Raji (cell line): ENCODE results near the gene IMP3.

ENCODE experiments used
- POLR2A ChIP-seq: IDR thresholded peaks from 2 replicates; pipeline ENCODE4 v1.6.1; 2011; ENCODE audit warnings: low read depth, low read length, control low read depth; ENCODE audit not compliant: insufficient read depth

The IMP3 gene

DNA sequence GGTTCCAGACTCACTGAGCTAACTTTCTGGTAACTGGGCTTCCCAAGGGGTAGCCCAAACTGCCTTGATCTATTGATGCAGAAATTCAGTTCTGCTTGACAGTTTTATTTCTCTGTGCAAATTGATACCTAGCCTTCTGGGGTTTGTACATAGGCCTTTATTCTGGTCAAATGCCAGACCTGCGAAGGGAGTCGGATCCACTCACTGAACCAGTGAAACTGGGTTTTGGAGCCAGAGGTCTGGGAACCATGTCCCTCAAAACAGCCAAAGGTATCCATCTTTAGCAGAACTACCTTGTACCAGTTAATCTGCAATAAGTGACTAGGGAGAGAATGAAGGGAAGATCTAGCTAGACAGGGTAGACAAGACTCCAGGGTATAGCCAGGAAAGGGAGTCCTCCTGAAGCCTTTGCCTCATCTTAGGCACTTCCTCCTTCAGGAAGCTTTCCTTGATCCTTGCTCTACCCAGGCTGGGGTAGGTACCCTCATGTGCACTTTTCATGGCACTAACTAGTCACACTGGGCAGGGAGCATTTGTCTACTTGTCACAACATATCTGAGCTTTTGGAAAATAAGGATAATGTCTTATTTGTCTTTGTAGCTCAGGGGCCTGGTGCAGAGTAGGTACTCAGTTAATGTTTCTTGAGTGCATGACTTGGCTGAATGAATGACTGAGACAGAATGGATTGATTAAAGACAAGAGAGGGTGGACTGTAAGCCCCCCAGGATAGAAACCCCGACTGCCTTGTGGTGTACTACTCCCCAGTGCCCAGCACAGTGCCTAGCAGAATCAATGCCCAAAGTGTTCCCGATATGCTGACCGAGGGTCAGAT is 6.3 kb upstream of the IMP3 start:
- TF ChIP-seq POLR2A: no peak

DNA sequence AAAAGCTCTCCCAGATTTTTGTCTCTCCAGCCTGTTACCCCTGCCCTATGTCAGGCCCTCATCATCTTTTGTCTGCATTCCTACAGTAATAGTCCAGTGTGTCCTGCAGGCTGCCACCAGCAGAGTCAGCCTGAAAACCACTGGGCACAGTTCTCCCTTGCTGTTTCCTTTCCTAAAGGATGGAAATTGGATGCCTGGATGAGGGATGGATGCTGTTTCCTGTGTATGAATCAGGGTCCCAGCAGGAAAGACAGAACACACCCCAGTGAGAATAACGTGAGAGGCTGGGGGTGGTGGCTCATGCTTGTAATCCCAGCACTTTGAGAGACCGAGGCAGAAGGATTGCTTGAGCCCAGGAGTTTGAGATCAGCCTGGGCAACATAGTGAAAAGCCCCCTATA is 4.4 kb upstream of the IMP3 start:
- no peak for TF ChIP-seq POLR2A

DNA sequence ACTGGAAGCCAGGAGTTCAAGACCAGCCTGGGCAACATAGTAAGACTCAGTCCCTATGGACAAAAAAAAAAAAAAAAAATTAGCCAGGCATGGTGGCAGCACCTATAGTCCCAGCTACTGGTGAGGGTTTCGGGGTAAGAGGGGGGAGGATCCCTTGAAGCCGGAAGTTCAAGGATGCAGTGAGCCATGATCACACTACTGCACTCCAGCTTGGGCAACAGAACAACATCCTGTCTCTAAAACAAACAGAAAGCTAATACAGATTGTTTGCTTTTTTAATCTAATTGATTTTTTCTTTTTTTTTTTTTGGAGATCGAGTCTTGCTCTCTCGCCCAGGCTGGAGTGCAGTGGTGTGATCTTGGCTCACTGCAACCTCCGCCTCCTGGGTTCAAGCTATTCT is 1.6 kb upstream of the IMP3 start:
- no peak for TF ChIP-seq POLR2A

DNA sequence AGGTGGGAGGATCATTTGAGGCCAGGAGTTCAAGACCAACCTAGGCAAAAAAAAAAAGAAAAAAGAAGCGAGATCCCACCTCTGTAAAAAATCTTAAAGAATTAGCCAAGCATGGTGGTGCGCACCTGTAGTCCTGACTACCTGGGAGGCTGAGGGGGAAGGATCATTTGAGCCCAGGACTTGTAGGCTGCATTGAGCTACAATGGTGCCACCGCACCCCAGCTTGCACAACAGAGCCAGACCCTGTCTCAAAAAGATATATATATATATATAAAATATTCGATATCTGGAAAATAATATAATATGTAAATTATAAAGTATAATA is 1.1 kb upstream of the IMP3 start:
- TF ChIP-seq POLR2A: no peak

DNA sequence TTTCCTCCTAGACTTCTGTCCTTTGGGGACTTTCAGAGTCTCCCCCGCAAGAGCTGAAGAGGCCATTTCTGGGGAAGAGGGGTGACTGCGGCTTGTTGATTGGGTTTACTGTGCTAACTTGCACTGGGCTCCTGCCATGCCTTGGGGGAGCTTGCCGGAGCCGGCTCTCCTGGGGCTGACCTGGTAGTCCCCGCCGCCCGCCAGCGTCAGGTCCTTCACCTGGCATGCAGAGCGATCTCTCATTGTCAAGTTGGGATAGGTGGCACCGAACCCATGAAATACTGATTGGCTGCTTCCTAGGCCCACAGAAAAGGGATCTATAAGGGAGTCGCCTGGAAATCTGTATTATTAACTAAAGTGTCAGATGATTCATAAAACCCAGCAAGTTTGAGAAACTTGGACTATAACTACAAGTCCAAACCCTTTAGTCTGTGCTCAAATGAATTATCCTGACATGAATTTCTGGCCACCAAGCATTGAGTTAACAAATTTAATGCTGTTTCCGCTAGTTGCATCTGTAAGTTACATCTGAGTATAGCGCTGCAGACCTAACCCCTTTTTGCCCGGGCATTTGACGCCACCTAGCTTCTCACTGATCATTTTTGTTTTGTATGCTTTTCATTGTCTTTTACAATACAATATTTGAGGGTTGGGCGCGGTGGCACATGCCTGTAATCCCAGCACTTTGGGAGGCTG is 607 bp upstream of the IMP3 start:
- TF ChIP-seq POLR2A: no peak

DNA sequence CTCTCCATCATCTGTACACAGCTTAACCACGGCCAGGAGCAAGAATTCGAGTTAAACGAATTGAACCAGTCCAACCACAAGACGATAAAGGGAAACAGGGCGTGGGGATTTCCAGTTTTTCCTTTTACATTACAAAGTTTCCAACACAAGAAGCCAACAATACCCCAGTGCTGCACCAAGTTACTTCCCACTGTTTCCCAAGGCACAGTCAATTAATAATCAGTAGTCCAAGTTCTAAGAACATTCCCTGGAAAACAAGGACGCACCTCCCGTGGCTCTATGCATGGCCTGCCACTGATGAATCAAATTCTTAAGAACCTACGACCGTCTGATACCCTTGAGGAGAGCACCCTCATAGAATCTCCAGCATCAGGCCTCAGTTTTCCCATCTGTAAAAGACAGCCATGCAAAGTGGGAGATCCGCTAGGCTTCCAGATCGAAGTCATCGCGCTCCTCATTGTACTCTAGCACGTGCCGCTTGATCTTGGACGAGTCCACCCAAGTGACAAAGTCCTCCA is 774 bp downstream of the IMP3 start:
- TF ChIP-seq POLR2A: no peak

DNA sequence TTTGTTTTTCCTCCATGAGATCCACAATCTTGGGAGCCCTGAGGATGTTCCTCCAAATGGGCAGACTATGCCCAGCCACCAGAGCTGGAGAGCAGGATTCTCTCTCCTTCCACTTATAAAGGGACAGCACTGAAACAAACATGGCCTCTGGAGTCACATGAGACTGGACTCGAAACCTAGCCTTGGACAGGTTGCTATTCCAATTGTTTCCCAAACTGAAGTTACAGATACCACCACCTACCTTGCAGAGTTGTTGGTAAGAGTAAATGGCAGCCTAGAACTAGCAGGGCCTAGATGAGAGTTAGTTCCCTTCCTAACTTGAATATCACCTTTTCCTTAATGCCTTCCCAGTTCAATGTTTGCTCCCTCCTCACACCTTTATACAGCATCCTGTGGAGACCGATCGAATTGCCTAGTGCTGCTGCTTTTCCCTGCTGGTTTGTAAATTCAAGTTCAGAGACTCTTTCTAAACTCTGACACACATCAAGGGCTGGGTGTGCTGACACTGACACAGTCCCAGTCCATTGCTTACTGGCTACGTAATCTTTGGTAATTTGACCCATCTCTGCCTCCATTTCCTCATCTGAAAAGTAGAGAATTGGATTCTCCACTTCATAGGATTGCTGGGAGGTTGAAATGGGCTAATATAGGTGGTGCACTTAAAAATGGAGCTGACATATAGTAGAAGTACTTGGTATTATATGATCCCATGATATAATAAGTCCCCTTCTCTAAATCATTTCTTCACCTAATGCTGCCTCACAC is 2.6 kb downstream of the IMP3 start:
- TF ChIP-seq POLR2A: peak; percentile 37; the same call in 1 of the 2 replicates

DNA sequence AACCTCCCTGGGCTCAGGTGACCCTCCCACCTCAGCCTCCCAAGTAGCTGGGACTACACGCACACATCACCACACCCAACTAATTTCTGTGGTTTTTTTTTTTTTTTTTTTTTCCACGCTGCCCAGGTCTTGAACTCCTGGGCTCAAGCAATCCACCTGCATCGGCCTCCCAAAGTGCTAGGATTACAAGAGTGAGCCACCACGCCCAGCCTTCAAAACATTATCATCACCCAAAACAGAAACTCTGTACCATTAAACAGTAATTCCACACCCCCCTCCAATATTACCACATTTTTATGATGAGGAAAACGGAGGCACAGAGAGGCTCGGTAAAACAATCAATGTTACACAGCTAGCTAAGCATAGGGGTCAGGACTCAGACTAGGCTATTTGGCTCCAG is 4.0 kb downstream of the IMP3 start:
- no peak for TF ChIP-seq POLR2A

DNA sequence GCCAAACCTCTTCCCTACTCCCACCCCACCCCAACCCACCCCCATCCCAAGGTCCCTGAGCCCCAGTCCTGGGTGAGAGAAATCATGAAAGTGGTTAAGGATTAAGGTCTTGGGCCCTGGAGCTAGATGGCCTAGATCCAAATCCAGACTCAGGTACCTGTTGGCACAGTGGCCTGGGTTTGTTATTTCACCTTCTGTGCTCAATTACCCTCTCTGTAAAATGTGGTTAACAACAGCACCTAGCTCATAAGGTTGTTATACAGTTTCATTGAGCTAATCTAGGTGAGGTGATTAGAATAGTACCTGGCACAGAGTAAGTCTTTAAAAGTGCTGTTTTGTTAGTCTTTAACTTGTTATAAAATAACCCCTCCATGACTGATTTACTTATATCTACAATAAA is 8.1 kb downstream of the IMP3 start:
- TF ChIP-seq POLR2A: no peak

DNA sequence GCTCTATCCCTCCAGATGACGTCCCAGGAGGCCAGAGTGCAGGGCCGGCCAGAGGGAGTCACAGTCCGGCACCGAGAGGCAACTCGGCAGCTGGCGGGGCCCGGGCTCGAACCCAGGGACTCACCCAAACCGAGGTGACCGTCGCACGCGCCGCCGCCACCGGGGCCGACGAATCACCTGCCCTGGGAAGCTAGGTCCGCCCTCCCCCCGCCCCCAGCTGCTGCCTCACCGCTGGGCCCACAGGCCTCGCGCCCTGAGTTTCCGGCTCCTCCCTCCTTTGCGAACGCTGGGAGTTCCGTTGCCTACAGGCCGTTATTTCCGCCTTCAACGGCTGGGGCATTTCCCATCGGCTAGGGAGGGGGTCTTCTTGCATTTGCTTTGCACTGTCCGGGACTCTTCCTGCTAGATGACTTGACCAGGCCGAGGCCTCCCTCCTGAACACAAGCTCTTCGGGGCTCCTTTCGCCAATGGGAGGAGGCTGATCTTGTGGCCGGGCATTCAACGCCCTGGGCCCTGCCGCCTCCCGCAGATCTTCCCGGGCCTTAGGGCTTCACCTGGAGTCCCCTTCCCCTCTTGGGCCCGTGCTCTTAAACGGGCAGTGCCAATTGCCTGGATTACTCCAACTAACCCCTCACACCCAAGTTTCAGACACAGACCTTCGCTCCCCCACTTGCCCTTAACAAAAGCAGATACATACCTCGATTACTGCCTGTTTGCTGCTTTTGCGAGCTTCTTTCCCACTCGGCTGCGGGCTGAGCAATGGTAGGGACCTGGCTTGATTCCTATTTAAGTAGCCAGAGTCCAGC is 14.3 kb downstream of the IMP3 start, which contains the start of gene SNUPN:
SNUPN (minus strand) TSS at position 184 of the 806 bp plus-strand sequence. CDS start 4,674 bp downstream, outside the sequence.
- TF ChIP-seq POLR2A: peak; percentile 89

DNA sequence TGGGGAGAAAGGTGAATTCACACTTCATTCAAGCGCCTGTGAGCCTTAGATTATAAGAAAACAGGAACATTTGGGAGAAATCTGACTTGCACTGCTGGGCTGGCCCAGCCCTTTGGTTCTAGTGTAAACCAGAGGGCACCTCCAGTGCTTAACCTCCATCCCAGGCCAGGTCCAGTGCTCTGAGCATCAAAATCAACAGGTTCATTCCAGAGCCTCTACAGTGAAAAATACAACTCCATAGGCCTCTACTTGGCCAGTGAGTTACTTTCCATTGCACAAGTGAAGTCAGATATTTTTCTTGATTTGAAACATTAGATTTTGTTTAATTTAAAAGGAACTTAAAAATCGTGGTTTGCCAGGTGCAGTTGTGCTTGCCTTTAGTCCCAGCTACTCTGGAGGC is 17.5 kb downstream of the IMP3 start:
- TF ChIP-seq POLR2A: no peak

DNA sequence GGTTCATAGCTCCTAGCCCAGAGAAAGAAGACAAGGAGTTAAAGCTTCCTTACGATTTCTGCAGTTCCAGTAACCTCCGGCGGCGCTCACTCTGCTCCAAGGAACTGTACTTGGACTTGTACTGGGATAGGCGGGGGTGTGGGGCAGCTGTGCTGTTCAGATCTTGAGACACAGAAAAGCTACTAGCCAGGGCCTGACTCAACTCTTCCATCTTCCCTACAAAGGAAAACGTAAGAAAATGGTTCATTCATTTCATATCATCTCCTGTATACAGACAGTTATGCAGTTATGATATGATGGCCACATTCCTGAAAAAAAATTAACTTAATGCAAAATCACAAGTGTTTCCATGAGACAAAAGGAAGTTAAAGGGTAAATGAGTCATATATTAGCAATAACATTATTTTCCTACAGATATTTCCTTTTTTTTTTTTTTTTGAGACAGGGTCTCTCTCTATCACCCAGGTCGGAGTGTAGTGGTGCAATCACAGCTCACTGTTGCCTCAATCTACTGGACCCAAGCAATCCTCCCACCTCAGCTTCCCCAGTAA is 19.1 kb downstream of the IMP3 start:
- no peak for TF ChIP-seq POLR2A

DNA sequence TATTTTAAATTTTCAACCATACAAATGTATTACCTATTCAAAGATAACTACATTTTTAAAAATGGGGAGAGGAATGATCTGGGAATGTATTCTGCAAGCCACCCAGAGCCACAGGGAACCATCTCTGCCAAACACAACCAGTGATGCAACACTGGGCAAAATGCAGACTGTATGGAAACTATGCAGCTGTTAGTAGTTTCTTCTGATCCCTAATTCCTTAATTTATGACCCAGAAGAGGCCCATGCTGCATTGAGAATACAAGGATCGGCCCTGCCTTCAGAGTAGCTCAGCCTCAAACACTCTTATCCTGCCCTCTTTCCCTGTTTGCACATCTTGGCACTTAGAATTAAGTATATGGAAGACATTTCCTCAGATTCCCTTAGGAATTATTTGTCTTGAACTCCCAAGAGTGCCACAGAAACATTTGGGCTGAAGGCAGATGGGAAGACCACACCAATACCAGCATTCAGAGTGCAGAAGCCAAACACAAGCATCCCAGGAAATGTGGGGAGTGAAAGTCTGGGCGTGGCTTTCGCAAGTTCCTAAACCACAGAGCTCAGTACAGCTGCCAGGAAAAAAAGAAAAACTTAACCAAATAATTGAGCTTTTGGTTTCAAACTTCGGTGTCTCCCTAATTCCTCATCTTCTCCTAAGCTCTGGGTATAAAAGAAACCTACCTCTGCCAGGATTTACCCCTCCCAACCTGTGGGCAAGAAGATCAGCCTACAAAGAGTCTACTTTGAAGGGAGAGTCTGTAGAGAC is 19.8 kb downstream of the IMP3 start:
- TF ChIP-seq POLR2A: no peak

DNA sequence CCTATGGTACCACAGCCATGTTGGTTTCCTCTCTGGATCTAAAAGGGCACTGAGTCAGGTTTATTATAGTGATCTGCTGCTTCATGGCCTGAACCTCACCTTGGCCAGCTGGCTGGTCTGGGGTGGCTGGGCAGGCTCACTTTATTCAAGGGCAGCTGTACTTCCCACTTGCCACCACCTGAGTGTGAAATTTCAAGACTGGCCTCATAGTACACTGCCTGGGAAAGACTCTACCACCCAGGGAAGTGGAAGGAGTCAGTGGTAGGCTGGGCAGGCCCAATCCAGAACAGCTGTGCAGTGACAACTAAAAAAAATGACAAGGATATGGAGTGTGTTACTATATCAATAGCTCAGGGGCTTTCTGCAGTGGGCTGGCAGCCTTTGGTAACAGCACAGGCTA is 23.3 kb downstream of the IMP3 start:
- no peak for TF ChIP-seq POLR2A
